Activated T-cell treated with anti-CD3 and anti-CD28 coated beads for 48 hours (primary cell): ENCODE results near the gene ICE1.
"Not testable (repeated sequence)": the region's sequence is repeated elsewhere in the genome, so short reads cannot be mapped to it uniquely, and the experiment has no call there.

Source experiments
- DNase-seq: peaks from one replicate; pipeline ENCODE4 v3.0.0-alpha.2; 2020; ENCODE audit warnings: low read depth

Gene ICE1

DNA sequence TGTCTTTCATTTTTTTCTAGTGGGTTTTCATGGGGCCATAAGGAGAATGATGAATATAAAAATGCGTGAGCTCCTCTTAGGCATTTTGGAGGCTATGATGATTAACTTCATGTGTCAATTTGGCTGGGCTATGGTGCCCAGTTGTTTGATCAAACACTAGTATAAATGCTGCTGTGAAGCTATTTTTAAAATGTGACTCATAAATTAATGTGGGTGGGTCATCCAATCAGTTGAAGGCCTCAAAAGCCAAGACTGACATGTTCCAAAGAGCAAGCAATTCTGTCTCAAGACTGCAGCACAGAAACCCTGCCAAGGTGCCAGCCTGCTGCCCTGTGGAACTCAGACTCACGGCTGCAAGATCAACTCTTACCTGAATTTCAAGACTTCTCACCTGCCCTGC, 24.4 kb upstream of the ICE1 start:
- no peak for DNase-seq

DNA sequence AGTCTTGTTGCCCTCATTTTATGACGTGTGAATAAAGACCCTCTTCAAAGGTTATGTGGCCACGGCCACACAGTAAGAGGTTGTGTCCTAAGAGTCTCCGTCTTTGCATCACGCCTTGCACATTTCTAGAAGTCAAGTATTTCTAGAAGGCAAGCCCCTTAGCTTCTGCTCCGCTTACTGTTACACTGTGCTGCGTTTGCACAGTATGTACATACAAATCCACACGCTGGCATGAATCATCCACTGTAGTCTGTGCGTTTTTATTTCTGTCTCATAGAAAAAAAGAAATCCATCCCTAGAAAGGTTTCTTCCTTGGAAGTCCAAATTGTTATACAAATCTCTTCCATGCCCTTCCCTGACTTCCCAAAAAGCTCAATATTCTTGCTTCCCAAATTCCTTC, 21.4 kb upstream of the ICE1 start:
- DNase-seq = no peak

DNA sequence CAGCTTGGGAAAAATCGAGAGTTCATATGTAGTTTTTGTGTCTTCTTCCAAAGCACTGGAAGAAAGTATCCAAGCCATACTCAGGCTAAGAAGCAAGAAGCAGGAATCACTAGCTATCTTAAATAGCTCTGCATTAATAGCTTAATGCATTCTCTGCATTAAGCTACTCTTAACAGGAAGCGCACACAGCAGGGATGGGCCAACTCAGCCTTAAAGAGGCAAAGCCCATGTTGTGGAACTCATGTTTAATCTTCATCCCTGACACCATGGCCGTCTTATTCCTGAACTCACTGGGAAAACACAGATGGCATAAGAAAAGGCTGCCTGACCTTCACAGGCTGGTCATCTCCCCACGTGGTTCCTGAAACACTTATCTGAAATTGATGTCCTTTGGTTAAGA, 18.7 kb upstream of the ICE1 start:
- DNase-seq = no peak

DNA sequence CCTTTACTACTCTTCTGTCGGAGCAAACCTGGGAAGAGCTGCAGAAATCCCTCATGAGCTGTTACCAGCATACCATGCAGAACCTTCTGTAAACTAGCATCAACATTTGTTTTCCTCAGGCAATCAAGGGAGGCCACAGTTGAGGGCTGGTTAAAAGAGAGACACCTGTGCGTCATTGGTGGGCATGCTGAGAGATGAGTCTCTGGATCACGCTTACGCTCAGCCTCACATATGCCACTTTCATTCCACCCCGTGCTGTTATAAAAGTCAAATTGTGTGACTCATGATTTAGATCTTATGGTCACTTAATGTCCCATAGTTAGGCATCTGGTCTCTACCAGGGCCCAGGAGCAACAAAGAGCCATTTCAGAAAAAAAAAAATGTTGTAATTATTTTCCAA, 18.1 kb upstream of the ICE1 start:
- DNase-seq = no peak

DNA sequence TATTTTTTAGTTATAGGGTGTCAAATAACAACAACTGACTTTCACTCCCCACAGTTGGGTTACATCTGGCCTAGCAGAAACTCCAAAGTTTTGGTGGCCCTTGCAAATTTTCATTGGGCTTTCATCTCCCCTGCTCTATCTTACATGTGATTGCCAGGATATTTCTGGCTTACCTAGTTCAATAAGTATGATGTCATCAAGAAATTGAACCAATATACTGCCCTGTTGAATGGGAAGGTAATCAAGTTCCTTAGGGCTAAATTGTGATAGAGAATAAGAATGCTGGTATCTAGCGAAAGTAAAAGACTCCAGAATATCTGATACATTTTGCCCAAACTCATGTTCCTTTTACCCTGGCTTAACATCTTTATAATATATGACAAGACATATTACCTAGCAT, 17.0 kb upstream of the ICE1 start:
- no peak for DNase-seq

DNA sequence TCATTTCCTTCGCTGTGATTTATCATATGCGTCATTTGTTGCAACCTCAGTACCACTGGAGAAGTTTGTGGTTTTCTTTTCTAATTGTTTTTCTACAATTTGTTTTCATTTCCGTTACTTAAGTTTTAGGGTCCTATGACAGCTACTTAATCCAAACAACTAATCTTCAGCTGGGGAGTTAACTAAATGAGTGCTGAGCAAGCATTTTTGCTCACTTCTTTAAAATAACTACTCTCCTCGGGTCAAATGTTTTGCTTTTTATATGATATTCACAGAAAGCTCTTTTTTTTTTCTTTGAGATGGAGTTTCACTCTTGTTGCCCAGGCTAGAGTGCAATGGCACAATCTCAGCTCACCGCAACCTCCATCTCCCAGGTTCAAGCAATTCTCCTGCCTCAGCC, 14.6 kb upstream of the ICE1 start:
- DNase-seq = no peak

DNA sequence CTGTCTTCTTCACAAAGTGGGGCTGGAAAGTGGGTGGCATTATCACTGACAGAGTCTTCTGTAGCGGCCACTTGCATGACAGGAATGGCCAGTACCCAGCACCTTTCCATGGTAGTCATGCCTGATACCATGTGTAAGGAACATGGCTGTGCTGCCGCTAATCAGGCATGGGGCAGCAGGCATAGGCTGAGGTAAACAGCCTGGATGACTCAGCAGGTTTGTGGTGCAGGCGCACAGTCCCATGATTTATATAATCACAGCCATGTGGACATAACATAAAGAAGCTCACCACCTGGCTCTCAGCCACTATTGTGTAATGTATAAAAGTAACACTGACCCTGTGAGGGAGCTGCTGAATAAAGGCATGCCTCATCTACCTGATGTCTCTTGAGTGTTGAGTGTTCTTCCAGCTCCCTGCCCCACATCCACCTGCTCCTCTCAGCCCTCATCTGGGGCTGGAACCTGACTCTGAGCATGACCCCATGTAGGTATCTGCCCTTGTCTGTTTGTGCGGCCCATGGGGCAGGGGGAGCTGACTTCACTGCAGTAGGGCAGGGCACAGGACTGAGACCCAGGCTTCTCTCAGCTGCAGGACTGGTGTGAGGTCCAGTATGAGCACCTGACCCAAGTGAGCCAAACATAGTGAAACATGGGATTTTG, 13.2 kb upstream of the ICE1 start:
- no peak for DNase-seq

DNA sequence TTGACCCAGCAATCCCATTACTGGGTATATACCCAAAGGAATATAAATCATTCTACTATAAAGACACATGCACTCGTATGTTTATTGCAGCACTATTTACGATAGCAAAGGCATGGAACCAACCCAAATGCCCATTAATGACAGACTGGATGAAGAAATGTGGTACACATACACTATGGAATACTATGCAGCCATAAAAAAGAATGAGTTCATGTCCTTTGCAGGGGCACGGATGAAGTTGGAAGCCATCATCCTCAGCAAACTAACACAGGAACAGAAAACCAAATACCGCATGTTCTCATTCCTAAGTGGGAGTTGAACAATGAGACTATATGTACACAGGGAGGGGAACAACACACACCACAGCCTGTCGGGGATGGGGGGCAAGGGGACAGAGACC, 8.6 kb upstream of the ICE1 start:
- not testable (repeated sequence) for DNase-seq

DNA sequence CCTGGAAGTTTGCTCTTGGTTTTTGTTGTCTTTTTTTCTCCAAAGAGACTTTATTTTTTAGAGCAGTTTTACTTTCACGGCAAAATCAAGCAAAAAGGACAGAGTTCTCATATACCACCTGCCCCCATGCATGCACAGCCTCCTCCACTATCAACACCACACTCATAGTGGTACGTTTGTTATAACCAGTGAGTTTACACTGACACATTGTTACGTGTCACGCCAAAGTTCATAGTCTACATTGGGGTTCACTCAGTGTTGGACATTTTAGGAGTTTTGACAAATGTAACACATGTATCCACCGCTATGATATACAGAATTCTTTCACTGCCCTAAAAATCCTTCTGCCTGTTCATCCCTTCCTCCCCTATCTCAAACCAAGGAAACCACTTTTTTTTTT, 7.5 kb upstream of the ICE1 start:
- no peak for DNase-seq

DNA sequence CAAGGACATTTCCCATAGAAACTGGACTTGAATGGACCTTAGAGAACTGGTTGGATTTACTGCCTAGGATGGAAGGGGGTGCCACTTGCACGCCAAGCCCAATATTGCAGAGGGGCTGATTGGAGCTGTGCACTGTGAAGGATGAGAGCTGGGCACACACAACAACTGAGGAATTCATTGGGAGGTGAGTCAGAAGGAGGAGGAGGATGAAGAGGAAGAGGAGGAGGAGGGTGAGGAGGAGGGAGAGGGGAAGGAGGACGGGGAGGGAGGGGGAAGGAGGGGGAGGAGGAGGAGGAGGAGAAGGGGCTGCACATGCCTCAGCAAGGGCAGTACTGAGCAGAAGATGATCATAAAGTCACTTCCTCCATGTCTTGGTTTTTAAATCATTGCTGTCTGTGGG, 5.7 kb upstream of the ICE1 start:
- DNase-seq = no peak

DNA sequence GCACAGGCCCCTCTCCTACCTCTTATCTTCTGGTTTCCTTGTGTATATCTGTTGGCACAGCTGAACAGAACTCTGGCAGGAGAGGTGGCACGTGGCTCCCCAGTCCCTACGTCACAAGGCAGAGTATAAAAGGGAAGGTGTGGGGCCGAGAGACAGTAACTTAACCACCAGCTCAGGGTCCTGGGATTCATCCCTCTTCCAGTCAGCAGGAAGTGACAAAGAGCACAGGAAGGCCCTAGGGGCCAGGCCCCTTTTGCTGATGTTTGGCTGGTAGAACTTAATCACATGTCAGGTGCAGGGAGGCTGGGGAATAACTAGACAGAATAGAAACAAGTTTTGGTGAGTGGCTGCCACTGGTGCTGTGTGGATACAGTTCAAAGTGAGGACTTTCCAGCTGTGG, 4.5 kb upstream of the ICE1 start:
- no peak for DNase-seq

DNA sequence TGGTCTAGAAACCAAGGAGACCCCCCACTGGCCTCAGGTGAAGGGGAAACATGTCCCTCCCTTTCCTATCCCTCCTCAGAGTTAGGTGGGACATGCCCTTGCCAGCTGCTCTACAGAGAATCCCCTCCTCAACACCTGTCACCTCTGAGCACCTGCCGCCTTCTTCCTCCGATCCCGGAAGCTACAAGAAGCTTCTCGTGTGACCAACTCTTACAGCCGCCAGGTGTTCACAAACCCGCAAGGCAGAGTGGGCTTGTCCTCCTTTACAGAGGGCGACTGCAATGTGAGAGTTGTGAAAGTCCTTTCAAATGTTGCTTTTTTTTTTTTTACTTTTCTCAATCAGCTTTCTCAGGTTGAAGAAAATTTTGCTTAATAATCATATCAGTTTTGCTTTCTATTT, 3.7 kb upstream of the ICE1 start:
- no peak for DNase-seq

DNA sequence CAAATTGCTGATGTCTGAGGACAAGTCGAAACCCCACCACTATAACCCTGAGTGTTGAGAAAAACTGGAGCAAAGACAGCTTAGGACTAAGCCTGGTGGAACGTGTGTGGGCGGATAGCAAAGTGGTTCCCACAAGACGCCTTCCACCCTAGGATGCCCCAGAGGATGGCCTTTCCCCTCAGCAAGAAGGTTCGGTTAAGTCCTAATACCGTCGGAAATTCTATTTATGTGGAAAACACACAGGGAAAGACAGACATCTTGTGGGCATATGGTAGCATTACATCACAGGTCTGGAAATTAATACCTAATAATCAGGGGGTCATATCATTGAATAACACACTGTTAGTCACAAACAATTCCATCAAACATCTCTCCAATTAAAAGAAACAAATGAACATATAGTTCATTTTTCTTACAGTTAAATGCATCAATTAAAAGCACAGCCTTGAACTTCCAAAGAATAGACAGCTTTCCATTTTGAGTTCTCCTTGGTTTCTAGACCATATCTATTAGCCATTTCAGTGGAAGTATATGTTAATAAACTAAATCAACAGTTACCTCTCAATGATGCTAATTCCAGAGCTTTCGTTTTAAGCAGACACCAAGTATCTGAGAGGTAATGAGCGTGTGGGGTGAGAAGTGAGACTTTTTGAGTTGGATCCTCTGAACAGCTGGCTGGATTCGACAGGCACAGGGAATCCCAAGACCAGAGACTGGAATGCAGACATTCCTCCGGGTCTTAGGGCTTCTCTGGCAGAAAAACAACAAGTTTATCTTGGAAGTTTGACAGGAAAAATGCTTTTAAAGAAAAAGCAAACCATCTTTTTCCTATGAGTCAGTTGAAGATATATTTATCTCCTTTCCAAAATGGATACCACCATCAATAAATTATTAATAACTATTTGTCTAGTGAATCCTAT, 2.9 kb upstream of the ICE1 start:
- no peak for DNase-seq

DNA sequence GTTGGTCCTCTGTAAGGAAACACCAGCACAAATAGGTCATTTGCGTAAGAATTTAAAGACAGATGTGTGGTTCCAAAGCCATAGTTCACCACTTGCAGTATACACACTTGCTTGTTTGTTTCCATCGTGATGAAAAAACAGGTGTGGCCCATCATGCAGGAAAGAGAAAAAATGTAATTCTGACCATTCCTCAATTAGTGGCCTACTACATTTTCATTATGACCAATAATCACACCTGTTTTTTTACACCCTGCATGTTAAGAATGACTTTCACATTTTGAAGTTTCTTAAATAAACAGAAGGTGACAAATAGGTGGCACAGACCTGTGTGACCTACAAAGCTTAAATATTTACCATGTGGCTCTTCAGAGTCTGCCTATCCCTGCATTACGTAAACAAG, 2.2 kb upstream of the ICE1 start:
- DNase-seq = no peak

DNA sequence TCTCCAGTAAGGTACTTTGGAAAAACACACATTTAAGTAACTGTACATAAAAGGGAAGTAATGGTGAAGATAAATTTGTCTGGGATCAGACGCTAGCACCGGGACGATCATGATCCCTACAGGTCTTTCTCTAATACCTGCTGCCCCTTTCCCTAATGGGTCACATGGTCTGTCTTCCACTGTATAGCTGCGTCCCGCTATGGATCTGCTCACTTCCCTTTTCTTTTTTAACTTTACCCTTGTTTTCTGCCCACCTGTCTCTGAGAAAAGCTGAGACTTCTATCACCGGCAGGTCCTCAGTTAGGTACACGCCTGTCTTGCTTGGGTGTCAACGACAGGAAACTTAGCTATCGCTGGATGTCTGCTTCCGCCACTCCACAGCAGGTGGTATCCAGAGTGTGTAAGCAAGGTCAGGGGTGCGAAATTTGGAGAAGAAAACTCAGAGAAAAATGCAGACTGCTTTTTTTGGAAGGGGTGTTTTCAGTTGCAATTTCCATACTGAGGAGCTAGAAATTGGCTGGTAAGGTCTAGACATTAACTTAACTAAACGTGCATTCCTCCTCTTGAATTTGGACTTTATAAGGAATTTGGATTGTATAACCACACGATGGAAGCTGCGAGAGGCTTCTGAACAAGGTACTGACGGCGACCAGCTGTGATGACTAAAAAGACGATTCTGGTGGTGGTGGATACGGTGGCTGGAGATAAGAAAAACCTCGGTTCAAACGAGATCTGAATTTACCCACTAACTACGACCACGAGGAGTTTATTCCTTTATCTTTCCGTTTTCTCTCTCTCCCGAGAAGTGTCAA, 1.1 kb upstream of the ICE1 start:
- DNase-seq = no peak

DNA sequence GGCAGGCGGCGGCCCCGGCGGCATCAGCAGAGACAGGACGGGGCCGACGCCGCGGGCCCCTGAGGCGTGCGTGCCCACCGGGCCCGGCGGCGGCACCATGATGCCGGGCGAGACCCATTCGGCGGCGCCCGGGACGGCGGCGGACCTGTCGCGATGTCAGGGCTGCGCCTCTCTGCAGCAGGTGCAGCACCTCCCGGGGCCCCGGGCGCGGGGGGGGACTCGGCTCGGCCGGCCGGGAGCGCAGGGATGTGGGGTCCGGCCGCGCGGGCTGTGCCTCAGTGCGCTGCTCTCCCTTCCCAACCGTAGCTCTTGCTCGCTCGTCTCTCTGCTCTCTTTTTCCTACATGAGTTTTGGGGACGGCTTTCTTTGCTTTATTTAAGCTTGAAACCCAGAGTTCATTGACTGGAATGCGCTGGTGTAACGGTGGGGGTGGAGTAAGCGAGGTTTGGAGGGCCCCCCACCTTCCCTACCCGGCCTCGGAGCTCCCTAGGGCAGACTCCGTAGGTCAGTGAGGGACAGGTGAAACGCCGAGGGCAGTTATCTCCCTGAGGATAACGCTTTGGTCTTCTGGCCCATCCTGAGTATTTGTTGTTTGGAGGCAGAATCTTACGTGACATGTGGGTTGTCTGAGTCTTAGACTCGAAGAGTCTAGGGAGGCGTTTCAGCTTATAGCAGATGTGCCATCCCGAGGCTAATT, 490 bp downstream of the ICE1 start:
- no peak for DNase-seq

DNA sequence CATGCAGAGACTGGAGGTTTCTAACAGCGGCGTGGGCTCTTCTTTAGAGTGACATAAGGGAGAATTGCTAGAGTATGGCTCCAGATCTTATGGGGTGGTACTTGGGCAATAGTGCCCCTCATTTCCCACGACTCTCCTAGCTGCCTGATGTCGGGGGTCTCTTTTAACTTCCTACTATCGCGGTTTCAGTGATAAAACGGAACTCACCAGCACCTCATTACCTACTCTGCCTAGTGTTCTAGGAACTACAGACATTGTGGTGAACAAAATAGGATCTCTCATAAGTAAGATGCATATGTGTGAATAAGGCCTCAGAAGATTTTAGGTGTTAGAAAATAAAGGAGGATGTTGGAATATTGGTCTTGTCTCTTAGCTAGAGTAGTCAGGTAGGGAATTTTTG, 1.1 kb downstream of the ICE1 start:
- DNase-seq = no peak

DNA sequence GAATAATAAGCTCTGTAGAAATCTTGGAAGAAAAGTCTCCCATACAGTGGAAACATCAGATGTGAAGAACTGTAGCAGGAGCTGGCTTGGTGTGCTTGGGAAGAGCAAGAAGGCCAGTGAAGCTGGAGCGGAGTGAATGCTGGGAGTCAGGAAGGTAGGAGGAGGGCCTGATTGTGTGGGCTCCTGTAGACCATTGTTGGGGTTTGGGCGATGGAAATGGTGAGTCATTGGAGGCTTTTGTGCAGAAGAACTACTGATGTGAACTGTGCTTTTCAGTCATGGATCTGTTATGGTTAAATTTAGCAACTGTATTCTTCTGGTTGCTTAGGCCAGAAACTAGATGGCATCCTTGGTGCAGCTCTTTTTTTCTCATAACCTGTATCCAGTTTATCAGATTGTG, 2.3 kb downstream of the ICE1 start:
- peak; percentile 34 for DNase-seq

DNA sequence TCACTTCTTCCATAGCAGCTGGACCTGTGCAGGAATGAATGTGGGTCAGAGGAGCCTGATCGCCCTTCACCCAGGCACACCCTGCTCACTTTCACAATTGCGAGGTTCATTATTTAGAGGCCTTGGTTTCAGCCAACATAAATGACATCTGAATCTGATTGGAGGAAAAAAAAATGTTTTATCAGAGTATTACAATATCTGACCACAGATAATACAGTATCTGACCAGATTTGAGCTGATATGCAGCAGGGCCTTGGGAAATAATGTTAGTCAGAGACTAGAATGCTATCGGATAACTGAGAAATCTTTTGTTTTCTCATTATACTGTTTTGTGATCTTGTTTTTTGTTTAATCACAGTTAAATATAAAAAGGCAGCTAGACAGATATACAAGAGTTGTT, 7.7 kb downstream of the ICE1 start:
- DNase-seq = no peak

DNA sequence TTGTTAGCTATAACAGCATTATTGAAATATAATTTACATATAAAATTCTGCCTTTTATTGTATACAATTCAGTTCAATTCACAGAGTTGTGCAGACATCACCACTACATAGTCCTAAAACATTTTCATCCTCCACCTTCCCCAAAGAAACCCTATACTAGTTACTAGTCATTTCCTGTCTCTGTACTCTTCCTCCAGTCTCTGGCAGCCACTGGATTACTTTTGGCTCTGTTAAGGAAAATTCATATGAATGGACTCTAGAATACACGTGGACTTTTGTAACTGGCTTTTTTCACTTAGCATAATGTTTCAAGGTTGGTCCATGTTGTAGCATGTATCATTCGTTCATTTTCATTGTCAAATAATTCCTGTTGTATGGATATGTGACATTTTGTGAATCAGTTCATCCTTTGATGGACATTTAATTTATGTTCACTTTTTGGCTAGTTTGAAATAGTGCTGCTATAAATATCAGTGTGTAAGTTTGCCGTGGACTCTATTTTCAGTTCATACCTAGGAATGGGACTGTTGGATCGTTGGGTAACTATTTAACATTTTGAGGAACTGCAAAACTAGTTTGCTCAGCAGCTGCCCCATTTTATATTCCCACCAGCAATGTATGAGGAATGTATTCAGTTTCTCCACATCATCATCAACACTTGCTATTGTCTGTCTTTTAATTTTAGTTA, 9.7 kb downstream of the ICE1 start:
- DNase-seq = no peak

DNA sequence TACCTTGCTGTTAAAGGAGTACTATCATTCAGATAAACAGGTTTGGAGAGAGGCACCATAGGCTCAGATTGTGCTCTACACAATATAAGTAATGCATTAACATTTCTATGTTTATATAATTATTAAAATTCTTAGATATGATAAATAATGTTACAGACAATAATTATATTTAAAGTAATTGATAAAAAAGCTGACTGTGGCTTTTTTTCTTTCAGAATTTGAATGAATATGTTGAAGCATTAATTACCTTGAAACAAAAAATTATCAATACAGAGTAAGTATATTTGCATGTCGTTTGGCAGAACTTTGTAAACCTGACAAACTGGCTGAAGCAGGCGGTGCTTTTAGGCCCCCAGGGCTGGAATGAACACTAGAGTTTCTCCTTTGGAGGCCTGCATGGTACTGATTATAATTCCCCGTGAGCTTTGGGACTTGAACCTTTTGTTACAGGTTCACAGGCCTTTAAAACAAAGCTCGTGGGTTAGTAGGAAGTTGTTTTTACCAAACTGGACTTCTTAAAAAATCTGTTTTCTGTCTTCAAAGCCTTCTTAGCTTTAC, 13.8 kb downstream of the ICE1 start:
- DNase-seq = no peak
